HEK293 (cell line): ENCODE results near the gene PCDH1.

ENCODE experiments used
- IKZF3 ChIP-seq: fragments of 450-650 bp; IDR thresholded peaks from 2 replicates; pipeline ENCODE4 v1.5.0; 2018; ENCODE audit warnings: missing biosample characterization, mild to moderate bottlenecking, missing genetic modification characterization, moderate library complexity
- KLF16 ChIP-seq: fragments of 450-650 bp; formaldehyde crosslinking; IDR thresholded peaks from 2 replicates; pipeline ENCODE4 v1.5.1; 2017; ENCODE audit warnings: missing biosample characterization, missing genetic modification characterization
- MYNN ChIP-seq: fragments of 450-650 bp; formaldehyde crosslinking; IDR thresholded peaks from 2 replicates; pipeline ENCODE4 v1.5.1; 2016; ENCODE audit warnings: missing biosample characterization, missing genetic modification characterization, borderline replicate concordance
- SP2 ChIP-seq: fragments of 450-650 bp; formaldehyde crosslinking; IDR thresholded peaks from 2 replicates; pipeline ENCODE4 v1.5.1; 2016; ENCODE audit warnings: missing biosample characterization, missing genetic modification characterization
- TCF7L2 ChIP-seq: IDR thresholded peaks from 2 replicates; pipeline ENCODE4 v1.6.1; 2011; ENCODE audit warnings: low read depth, mild to moderate bottlenecking, inconsistent platforms, low read length, moderate library complexity, borderline replicate concordance
- ZBTB8A ChIP-seq: fragments of 450-650 bp; formaldehyde crosslinking; IDR thresholded peaks from 2 replicates; pipeline ENCODE4 v1.5.1; 2016; ENCODE audit warnings: missing biosample characterization, missing genetic modification characterization
- ZFHX2 ChIP-seq: fragments of 450-650 bp; formaldehyde crosslinking; conservative IDR thresholded peaks from 2 replicates; pipeline ENCODE4 v1.5.1; 2016; ENCODE audit warnings: missing biosample characterization, missing genetic modification characterization
- ZNF311 ChIP-seq: fragments of 450-650 bp; formaldehyde crosslinking; IDR thresholded peaks from 2 replicates; pipeline ENCODE4 v1.5.1; 2017; ENCODE audit warnings: missing biosample characterization, missing genetic modification characterization, borderline replicate concordance
- ZNF350 ChIP-seq: fragments of 450-650 bp; formaldehyde crosslinking; IDR thresholded peaks from 2 replicates; pipeline ENCODE4 v1.5.0; 2017; ENCODE audit warnings: missing biosample characterization, mild to moderate bottlenecking, missing genetic modification characterization
- ZNF366 ChIP-seq: fragments of 450-650 bp; formaldehyde crosslinking; conservative IDR thresholded peaks from 2 replicates; pipeline ENCODE4 v1.5.1; 2016; ENCODE audit warnings: missing biosample characterization, missing genetic modification characterization
- ZNF501 ChIP-seq: fragments of 450-650 bp; formaldehyde crosslinking; IDR thresholded peaks from 2 replicates; pipeline ENCODE4 v1.5.1; 2016; ENCODE audit warnings: missing biosample characterization, missing genetic modification characterization
- ZNF658 ChIP-seq: fragments of 450-650 bp; formaldehyde crosslinking; IDR thresholded peaks from 2 replicates; pipeline ENCODE4; 2016; ENCODE audit warnings: missing biosample characterization, missing genetic modification characterization
- ZNF747 ChIP-seq: fragments of 450-650 bp; formaldehyde crosslinking; IDR thresholded peaks from 2 replicates; pipeline ENCODE4 v1.5.1; 2016; ENCODE audit warnings: missing biosample characterization, missing genetic modification characterization
- ZNF76 ChIP-seq: fragments of 450-650 bp; formaldehyde crosslinking; IDR thresholded peaks from 2 replicates; pipeline ENCODE4; 2016; ENCODE audit warnings: low read depth, missing biosample characterization, missing genetic modification characterization, borderline replicate concordance
- ZSCAN23 ChIP-seq: fragments of 450-650 bp; formaldehyde crosslinking; IDR thresholded peaks from 2 replicates; pipeline ENCODE4 v1.5.1; 2016; ENCODE audit warnings: missing biosample characterization, missing genetic modification characterization
- TF ChIP-seq, protein P1 (sequence below): fragments of 450-650 bp; formaldehyde crosslinking; IDR thresholded peaks from 2 replicates; pipeline ENCODE4 v1.5.1; 2016; ENCODE audit warnings: missing biosample characterization, missing genetic modification characterization
- TF ChIP-seq, protein P2 (sequence below): fragments of 450-650 bp; formaldehyde crosslinking; IDR thresholded peaks from 2 replicates; pipeline ENCODE4 v1.5.1; 2016; ENCODE audit warnings: missing biosample characterization, missing genetic modification characterization
- TF ChIP-seq, protein P3 (sequence below): fragments of 450-650 bp; formaldehyde crosslinking; IDR thresholded peaks from 2 replicates; pipeline ENCODE4 v1.5.1; 2016; ENCODE audit warnings: missing biosample characterization, missing genetic modification characterization, borderline replicate concordance
- TF ChIP-seq, protein P4 (sequence below): fragments of 450-650 bp; formaldehyde crosslinking; IDR thresholded peaks from 2 replicates; pipeline ENCODE4 v1.5.1; 2016; ENCODE audit warnings: missing biosample characterization, missing genetic modification characterization
- TF ChIP-seq, protein P5 (sequence below): fragments of 450-650 bp; formaldehyde crosslinking; IDR thresholded peaks from 2 replicates; pipeline ENCODE4 v1.5.1; 2017; ENCODE audit warnings: missing biosample characterization, missing genetic modification characterization
- TF ChIP-seq, protein P6 (sequence below): fragments of 450-650 bp; formaldehyde crosslinking; IDR thresholded peaks from 2 replicates; pipeline ENCODE4 v1.5.1; 2016; ENCODE audit warnings: missing biosample characterization, missing genetic modification characterization
- TF ChIP-seq, protein P7 (sequence below): fragments of 450-650 bp; formaldehyde crosslinking; IDR thresholded peaks from 2 replicates; pipeline ENCODE4 v1.5.1; 2016; ENCODE audit warnings: missing biosample characterization, missing genetic modification characterization
- TF ChIP-seq, protein P8 (sequence below): fragments of 450-650 bp; formaldehyde crosslinking; IDR thresholded peaks from 2 replicates; pipeline ENCODE4 v1.5.1; 2016; ENCODE audit warnings: missing biosample characterization, missing genetic modification characterization
- TF ChIP-seq, protein P9 (sequence below): fragments of 450-650 bp; formaldehyde crosslinking; IDR thresholded peaks from 2 replicates; pipeline ENCODE4; 2016; ENCODE audit warnings: missing biosample characterization, missing genetic modification characterization

Gene PCDH1

DNA sequence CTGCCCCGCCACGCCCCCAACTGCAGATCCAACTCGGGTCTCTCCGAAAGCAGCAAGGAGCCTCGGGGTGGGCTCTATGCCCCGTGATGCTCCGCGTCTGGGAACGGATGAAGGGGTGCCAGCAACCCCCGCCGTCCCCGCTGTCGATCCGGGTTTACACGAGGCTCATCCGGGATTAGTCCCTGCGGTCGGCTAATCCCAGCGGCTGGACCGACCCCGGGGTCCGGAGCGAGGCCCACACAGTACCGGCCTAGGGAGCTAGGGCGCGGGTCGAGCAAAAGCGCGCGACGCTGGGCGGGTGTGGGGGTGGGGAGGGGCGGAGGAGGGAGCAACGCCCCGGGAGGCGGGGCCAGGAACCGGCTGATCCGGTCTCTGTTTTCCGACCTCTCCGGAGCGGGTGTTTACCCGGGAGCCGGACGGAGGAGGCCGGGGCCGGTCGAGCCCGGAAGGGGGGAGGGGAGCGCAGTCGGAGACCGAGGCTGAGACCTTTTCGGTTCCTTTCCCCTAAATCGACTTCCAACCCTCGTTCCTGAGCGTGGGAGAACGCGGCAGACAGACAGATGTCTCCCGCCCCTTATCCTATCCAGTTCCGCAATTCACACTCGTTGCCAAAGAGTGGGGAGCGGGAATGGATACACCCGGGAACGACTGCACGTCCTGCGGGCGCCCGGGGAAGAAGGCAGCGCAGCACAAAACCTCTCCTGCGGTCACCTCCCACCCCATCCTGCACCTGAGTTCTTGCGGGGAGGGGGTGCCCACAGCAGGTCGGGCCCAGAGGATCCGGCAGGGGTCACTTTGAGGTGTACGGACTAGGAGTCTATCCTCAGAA lies 28.6 kb downstream of the PCDH1 start (continued):
- TF ChIP-seq, protein P1, sequence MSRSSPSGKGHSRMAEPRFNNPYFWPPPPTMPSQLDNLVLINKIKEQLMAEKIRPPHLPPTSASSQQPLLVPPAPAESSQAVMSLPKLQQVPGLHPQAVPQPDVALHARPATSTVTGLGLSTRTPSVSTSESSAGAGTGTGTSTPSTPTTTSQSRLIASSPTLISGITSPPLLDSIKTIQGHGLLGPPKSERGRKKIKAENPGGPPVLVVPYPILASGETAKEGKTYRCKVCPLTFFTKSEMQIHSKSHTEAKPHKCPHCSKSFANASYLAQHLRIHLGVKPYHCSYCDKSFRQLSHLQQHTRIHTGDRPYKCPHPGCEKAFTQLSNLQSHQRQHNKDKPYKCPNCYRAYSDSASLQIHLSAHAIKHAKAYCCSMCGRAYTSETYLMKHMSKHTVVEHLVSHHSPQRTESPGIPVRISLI (tag by site-specific recombination) = no peak
- TF ChIP-seq ZNF350 (tag by site-specific recombination) (no peak), SP2 (tag by site-specific recombination) (peak; percentile 82), KLF16 (tag by site-specific recombination) (peak; percentile 72; the same call in 1 of the 2 replicates), ZNF501 (tag by site-specific recombination) (peak; percentile 82), ZSCAN23 (tag by site-specific recombination) (no peak), ZNF76 (peak; percentile 86), IKZF3 (peak; percentile 91), ZFHX2 (tag by site-specific recombination) (peak; percentile 77), ZNF747 (no peak), ZNF366 (tag by site-specific recombination) (peak; percentile 77), ZBTB8A (tag by site-specific recombination) (peak; percentile 60; the same call in 1 of the 2 replicates), TCF7L2 (no peak), MYNN (no peak), ZNF658 (tag by site-specific recombination) (no peak), ZNF311 (tag by site-specific recombination) (no peak)
- TF ChIP-seq, protein P2, sequence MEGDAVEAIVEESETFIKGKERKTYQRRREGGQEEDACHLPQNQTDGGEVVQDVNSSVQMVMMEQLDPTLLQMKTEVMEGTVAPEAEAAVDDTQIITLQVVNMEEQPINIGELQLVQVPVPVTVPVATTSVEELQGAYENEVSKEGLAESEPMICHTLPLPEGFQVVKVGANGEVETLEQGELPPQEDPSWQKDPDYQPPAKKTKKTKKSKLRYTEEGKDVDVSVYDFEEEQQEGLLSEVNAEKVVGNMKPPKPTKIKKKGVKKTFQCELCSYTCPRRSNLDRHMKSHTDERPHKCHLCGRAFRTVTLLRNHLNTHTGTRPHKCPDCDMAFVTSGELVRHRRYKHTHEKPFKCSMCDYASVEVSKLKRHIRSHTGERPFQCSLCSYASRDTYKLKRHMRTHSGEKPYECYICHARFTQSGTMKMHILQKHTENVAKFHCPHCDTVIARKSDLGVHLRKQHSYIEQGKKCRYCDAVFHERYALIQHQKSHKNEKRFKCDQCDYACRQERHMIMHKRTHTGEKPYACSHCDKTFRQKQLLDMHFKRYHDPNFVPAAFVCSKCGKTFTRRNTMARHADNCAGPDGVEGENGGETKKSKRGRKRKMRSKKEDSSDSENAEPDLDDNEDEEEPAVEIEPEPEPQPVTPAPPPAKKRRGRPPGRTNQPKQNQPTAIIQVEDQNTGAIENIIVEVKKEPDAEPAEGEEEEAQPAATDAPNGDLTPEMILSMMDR (tag by site-specific recombination) = peak; percentile 32; the same call in 1 of the 2 replicates
- TF ChIP-seq, protein P3, sequence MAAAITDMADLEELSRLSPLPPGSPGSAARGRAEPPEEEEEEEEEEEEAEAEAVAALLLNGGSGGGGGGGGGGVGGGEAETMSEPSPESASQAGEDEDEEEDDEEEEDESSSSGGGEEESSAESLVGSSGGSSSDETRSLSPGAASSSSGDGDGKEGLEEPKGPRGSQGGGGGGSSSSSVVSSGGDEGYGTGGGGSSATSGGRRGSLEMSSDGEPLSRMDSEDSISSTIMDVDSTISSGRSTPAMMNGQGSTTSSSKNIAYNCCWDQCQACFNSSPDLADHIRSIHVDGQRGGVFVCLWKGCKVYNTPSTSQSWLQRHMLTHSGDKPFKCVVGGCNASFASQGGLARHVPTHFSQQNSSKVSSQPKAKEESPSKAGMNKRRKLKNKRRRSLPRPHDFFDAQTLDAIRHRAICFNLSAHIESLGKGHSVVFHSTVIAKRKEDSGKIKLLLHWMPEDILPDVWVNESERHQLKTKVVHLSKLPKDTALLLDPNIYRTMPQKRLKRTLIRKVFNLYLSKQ (tag by site-specific recombination) = no peak
- TF ChIP-seq, protein P4, sequence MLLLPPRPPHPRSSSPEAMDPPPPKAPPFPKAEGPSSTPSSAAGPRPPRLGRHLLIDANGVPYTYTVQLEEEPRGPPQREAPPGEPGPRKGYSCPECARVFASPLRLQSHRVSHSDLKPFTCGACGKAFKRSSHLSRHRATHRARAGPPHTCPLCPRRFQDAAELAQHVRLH (tag by site-specific recombination) = peak; percentile 7; the same call in 1 of the 2 replicates
- TF ChIP-seq, protein P5, sequence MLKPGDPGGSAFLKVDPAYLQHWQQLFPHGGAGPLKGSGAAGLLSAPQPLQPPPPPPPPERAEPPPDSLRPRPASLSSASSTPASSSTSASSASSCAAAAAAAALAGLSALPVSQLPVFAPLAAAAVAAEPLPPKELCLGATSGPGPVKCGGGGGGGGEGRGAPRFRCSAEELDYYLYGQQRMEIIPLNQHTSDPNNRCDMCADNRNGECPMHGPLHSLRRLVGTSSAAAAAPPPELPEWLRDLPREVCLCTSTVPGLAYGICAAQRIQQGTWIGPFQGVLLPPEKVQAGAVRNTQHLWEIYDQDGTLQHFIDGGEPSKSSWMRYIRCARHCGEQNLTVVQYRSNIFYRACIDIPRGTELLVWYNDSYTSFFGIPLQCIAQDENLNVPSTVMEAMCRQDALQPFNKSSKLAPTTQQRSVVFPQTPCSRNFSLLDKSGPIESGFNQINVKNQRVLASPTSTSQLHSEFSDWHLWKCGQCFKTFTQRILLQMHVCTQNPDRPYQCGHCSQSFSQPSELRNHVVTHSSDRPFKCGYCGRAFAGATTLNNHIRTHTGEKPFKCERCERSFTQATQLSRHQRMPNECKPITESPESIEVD = no peak
- TF ChIP-seq, protein P6, sequence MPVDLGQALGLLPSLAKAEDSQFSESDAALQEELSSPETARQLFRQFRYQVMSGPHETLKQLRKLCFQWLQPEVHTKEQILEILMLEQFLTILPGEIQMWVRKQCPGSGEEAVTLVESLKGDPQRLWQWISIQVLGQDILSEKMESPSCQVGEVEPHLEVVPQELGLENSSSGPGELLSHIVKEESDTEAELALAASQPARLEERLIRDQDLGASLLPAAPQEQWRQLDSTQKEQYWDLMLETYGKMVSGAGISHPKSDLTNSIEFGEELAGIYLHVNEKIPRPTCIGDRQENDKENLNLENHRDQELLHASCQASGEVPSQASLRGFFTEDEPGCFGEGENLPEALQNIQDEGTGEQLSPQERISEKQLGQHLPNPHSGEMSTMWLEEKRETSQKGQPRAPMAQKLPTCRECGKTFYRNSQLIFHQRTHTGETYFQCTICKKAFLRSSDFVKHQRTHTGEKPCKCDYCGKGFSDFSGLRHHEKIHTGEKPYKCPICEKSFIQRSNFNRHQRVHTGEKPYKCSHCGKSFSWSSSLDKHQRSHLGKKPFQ (tag by site-specific recombination) = peak; percentile 98
- TF ChIP-seq, protein P7, sequence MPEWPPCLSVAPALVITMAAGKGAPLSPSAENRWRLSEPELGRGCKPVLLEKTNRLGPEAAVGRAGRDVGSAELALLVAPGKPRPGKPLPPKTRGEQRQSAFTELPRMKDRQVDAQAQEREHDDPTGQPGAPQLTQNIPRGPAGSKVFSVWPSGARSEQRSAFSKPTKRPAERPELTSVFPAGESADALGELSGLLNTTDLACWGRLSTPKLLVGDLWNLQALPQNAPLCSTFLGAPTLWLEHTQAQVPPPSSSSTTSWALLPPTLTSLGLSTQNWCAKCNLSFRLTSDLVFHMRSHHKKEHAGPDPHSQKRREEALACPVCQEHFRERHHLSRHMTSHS (tag by site-specific recombination) = no peak
- TF ChIP-seq, protein P8, sequence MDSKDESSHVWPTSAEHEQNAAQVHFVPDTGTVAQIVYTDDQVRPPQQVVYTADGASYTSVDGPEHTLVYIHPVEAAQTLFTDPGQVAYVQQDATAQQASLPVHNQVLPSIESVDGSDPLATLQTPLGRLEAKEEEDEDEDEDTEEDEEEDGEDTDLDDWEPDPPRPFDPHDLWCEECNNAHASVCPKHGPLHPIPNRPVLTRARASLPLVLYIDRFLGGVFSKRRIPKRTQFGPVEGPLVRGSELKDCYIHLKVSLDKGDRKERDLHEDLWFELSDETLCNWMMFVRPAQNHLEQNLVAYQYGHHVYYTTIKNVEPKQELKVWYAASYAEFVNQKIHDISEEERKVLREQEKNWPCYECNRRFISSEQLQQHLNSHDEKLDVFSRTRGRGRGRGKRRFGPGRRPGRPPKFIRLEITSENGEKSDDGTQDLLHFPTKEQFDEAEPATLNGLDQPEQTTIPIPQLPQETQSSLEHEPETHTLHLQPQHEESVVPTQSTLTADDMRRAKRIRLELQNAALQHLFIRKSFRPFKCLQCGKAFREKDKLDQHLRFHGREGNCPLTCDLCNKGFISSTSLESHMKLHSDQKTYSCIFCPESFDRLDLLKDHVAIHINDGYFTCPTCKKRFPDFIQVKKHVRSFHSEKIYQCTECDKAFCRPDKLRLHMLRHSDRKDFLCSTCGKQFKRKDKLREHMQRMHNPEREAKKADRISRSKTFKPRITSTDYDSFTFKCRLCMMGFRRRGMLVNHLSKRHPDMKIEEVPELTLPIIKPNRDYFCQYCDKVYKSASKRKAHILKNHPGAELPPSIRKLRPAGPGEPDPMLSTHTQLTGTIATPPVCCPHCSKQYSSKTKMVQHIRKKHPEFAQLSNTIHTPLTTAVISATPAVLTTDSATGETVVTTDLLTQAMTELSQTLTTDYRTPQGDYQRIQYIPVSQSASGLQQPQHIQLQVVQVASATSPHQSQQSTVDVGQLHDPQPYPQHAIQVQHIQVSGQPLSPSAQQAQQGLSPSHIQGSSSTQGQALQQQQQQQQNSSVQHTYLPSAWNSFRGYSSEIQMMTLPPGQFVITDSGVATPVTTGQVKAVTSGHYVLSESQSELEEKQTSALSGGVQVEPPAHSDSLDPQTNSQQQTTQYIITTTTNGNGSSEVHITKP (tag by site-specific recombination) = peak; percentile 83
- TF ChIP-seq, protein P9, sequence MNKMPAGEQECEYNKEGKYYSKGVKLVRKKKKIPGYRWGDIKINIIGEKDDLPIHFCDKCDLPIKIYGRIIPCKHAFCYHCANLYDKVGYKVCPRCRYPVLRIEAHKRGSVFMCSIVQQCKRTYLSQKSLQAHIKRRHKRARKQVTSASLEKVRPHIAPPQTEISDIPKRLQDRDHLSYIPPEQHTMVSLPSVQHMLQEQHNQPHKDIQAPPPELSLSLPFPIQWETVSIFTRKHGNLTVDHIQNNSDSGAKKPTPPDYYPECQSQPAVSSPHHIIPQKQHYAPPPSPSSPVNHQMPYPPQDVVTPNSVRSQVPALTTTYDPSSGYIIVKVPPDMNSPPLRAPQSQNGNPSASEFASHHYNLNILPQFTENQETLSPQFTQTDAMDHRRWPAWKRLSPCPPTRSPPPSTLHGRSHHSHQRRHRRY (tag by site-specific recombination) = no peak
